ENCODE data around the gene PTPN1. TPM values are rescaled to one million over a fixed set of nuclear protein-coding genes. Genes with fewer than 3 reads are reported as not detected.
"Not testable (repeated sequence)": the region's sequence is repeated elsewhere in the genome, so short reads cannot be mapped to it uniquely, and the experiment has no call there.

PTPN1 gene
- polyA plus RNA-seq, 2 donors = 17.7 to 18.0 TPM

DNA sequence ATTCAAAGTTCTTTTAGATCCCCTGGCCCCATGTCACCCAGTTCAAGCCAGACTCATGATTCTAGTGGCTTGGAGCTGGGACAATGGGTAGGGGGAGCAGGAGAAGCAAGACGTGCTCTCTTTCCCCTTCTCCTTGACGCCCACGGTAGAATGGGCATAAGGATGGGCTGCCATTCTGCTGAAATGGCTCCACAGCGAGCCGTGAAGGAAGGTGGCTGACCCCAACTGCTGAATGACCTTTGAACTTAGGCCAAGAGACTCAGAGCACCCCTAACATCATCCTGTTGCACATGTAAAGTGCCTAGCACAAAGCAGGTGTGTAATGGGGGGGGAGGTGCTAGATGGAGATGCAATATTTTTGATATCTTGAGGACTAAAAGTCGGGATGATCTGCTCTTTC is 15.8 kb upstream of the PTPN1 start:
- Histone ChIP-seq H3K4me3 (ENCODE audit: low read depth in 1 of 2, low read length in 2 of 2) (no peak overlapping the region), H3K27me3 (ENCODE audit: control insufficient read depth in 1 of 2, insufficient read depth in 2 of 2, low read length in 2 of 2) (no peaks in the 10 kb centered on the region), H3K27ac (ENCODE audit: low read depth in 2 of 2, low read length in 1 of 2) (no peak overlapping the region), H3K4me1 (ENCODE audit: control insufficient read depth in 2 of 2, insufficient read depth in 2 of 2, low read length in 1 of 2) (peaks cover 0 to 2% of the 10 kb centered on the region in 2 donors), H3K36me3 (ENCODE audit: control insufficient read depth in 2 of 2, insufficient read depth in 2 of 2, low read length in 1 of 2) (no peaks in the 10 kb centered on the region), H3K9me3 (ENCODE audit: control insufficient read depth in 2 of 2, insufficient read depth in 1 of 2, low read depth in 1 of 2, low read length in 1 of 2) (no peaks in the 10 kb centered on the region)
- WGBS, 2 donors = 84 to 91% methylated on average over 6 of the region's 6 CpGs

DNA sequence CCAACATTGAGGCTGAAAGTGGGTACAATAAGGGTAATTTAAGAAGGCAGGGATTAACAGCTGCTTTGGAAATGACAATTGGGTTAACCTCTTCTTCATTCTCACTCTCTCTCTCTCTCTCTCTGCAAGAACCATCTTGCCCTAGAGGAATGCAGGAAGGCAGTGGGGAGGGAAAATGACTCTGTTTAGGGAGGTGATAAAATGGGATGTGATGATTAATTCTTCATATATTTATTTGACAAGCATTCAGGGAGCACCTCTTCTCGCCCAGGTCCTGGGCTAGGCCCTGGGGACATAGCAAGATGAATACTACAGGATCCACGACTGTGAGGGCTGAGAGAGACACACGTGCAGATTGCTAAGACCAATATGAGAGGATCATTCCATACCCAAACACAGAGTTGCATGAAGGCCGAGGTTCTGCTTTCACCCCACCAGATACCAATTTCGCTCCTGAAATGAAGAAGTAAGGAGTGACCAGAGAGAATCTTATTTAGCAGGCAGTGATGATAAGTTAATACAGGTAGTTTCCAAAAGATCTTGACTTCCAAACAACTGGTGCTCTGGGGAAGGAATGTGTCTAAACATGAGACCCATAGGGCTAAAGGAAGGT is 13.3 kb upstream of the PTPN1 start:
- Histone ChIP-seq H3K27me3 (ENCODE audit: control insufficient read depth in 1 of 2, insufficient read depth in 2 of 2, low read length in 2 of 2) (no peaks in the 10 kb centered on the region), H3K4me3 (ENCODE audit: low read depth in 1 of 2, low read length in 2 of 2) (no peak overlapping the region), H3K36me3 (ENCODE audit: control insufficient read depth in 2 of 2, insufficient read depth in 2 of 2, low read length in 1 of 2) (no peaks in the 10 kb centered on the region), H3K27ac (ENCODE audit: low read depth in 2 of 2, low read length in 1 of 2) (peak overlapping the region; percentile 57 to 69), H3K9me3 (ENCODE audit: control insufficient read depth in 2 of 2, insufficient read depth in 1 of 2, low read depth in 1 of 2, low read length in 1 of 2) (no peaks in the 10 kb centered on the region), H3K4me1 (ENCODE audit: control insufficient read depth in 2 of 2, insufficient read depth in 2 of 2, low read length in 1 of 2) (no peaks in the 10 kb centered on the region)
- WGBS, 2 donors = 39 to 53% methylated on average over 5 of the region's 5 CpGs

DNA sequence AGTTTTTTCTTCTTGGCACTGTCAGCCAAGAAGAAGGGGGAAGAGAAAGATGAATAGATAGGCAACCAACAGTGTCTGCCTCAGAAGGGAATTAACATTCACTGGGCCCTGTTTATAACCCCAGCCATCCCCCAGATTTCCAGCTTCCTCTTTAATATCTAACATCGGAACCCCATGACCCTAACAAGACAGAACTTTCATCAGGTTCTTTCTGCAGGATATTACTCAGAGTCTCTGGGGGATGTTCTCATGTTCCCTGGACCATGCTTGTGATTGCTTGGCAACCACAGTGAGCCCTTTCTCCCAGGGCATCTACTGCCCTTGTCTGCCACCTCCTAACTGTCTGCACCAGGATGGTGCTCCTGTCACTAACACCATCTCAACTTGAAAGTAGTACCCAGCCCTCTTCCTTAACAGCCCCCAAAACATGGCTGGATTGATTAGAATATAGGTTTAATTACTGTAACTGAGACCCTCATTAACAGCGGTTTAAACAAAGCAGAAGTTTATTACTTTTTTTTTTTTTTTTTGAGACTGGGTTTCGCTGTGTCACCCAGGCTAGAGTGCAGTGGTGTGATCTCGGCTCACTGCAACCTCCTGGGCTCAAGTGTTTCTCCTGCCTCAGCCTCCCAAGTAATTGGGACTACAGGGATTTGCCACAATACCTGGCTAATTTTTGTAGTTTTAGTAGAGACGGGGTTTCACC is 12.0 kb upstream of the PTPN1 start:
- Histone ChIP-seq H3K27me3 (ENCODE audit: control insufficient read depth in 1 of 2, insufficient read depth in 2 of 2, low read length in 2 of 2) (no peaks in the 10 kb centered on the region), H3K4me1 (ENCODE audit: control insufficient read depth in 2 of 2, insufficient read depth in 2 of 2, low read length in 1 of 2) (peaks cover 0 to 1% of the 10 kb centered on the region in 2 donors), H3K36me3 (ENCODE audit: control insufficient read depth in 2 of 2, insufficient read depth in 2 of 2, low read length in 1 of 2) (no peaks in the 10 kb centered on the region), H3K4me3 (ENCODE audit: low read depth in 1 of 2, low read length in 2 of 2) (no peak overlapping the region), H3K27ac (ENCODE audit: low read depth in 2 of 2, low read length in 1 of 2) (no peak overlapping the region), H3K9me3 (ENCODE audit: control insufficient read depth in 2 of 2, insufficient read depth in 1 of 2, low read depth in 1 of 2, low read length in 1 of 2) (no peaks in the 10 kb centered on the region)
- 88 to 92% methylated on average over 5 of the region's 5 CpGs for WGBS, 2 donors

DNA sequence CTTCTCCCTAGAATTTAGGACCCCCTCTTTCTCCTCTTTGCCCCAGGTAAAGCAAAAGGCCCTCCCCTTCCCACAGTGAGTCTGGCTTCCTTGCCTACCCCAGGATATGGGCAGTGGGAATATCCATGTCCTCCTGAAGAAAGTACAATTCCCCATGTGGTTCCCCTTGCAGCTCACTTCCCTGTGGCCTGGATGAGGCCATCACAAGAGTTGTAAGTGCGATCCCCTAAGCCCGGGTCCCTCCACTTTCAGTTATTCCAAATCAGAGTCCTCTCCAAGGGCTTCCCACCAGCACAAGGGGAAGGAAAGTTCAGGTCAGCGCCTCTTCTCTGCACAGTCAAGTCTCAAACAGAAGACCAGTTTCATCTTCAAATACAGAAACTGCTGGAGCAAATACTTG is 10.2 kb upstream of the PTPN1 start:
- peaks cover 0 to 2% of the 10 kb centered on the region in 2 donors for H3K4me1 ChIP-seq (ENCODE audit: control insufficient read depth in 2 of 2, insufficient read depth in 2 of 2, low read length in 1 of 2)
- H3K9me3 ChIP-seq (ENCODE audit: control insufficient read depth in 2 of 2, insufficient read depth in 1 of 2, low read depth in 1 of 2, low read length in 1 of 2) = no peaks in the 10 kb centered on the region
- 94 to 95% methylated on average over 3 of the region's 3 CpGs for WGBS, 2 donors
- H3K36me3 ChIP-seq (ENCODE audit: control insufficient read depth in 2 of 2, insufficient read depth in 2 of 2, low read length in 1 of 2) = no peaks in the 10 kb centered on the region
- no peak overlapping the region for H3K4me3 ChIP-seq (ENCODE audit: low read depth in 1 of 2, low read length in 2 of 2)
- H3K27me3 ChIP-seq (ENCODE audit: control insufficient read depth in 1 of 2, insufficient read depth in 2 of 2, low read length in 2 of 2) = no peaks in the 10 kb centered on the region
- H3K27ac ChIP-seq (ENCODE audit: low read depth in 2 of 2, low read length in 1 of 2) = no peak overlapping the region

DNA sequence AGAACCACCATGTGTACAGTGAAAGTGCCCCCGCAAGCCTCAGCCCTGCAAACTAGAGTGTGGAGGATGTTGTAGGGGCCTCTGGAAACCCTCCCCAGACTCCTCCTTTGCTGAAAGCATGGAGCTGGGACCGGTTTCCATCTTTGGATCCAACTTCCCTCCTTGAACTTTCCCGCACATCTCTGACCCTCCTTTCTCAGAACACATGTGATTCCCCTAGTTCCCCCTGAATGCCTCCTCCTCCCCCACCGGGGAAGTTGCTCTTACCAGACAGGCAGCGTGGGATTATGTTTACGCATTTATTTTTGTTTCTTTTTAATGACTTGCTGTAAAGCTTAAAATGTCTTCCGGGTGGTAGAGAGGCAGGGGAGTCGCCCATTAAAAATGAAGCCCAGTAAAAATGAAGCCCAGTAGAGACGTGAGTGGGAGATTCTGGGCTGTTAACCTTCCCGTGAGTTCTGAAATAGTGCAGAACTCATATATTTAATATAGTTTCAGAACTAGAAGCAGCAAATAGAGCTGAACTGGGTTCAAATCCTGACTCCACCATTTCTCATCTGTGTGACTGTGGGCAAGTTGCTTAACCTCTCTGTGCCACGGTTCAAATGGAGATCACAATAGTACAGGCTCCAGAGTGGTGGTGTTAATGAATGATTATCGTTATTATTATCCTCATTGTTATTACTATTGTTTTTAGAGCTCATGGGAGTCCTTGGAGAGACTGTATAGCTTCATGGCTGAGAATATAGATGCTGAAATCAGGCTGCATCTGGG is 8.0 kb upstream of the PTPN1 start:
- Histone ChIP-seq H3K9me3 (ENCODE audit: control insufficient read depth in 2 of 2, insufficient read depth in 1 of 2, low read depth in 1 of 2, low read length in 1 of 2) (no peaks in the 10 kb centered on the region), H3K27ac (ENCODE audit: low read depth in 2 of 2, low read length in 1 of 2) (no peak overlapping the region), H3K27me3 (ENCODE audit: control insufficient read depth in 1 of 2, insufficient read depth in 2 of 2, low read length in 2 of 2) (no peaks in the 10 kb centered on the region), H3K4me1 (ENCODE audit: control insufficient read depth in 2 of 2, insufficient read depth in 2 of 2, low read length in 1 of 2) (peaks cover 0 to 2% of the 10 kb centered on the region in 2 donors), H3K36me3 (ENCODE audit: control insufficient read depth in 2 of 2, insufficient read depth in 2 of 2, low read length in 1 of 2) (no peaks in the 10 kb centered on the region), H3K4me3 (ENCODE audit: low read depth in 1 of 2, low read length in 2 of 2) (no peak overlapping the region)
- WGBS, 2 donors = 81 to 82% methylated on average over 12 of the region's 12 CpGs

DNA sequence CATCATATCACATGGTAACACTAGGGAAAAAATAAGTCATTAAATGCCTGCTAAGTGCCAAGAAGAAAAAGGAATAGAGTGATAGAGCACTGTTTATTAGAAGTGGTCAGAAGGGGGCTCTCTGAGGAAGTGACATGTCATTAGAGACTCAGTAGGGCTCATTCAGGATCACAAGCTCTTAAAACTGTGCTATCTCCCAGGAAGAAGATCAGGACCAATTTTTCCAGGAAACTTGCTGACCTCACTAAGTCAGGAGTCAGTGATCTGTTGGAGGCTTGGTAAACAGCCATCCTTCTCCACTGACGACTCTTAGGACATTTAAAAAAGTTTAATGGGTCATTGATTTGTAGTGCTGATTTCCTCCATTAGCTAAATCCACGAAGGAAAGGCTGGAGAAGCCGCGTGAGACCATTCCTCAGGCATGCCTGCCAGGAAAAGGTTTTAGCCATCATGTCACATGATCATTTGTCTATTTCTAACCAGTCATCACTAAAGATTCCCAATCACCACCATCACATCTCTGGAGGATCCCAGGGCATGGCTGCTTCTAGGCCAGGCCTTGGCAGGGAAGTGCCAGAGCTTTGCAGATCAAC is 5.9 kb upstream of the PTPN1 start:
- H3K27ac ChIP-seq (ENCODE audit: low read depth in 2 of 2, low read length in 1 of 2) = peak overlapping the region; percentile 27 to 28

DNA sequence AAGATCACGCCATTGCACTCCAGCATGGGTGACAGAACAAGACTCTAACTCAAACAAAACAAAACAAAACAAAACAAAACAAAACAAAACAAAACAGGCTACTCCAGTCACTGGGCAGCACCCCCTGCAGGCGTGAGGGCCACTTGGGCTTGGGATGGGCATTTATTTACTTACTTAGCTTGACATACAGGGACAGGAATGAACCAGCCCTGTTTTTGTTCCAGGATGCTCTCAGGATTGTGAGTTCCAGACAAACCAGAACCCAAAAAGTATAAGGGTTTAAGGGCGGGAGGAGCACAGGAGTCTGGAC is 4.0 kb upstream of the PTPN1 start:
- Histone ChIP-seq H3K9me3 (ENCODE audit: control insufficient read depth in 2 of 2, insufficient read depth in 1 of 2, low read depth in 1 of 2, low read length in 1 of 2) (no peaks in the 10 kb centered on the region), H3K36me3 (ENCODE audit: control insufficient read depth in 2 of 2, insufficient read depth in 2 of 2, low read length in 1 of 2) (no peaks in the 10 kb centered on the region), H3K27me3 (ENCODE audit: control insufficient read depth in 1 of 2, insufficient read depth in 2 of 2, low read length in 2 of 2) (no peaks in the 10 kb centered on the region), H3K4me1 (ENCODE audit: control insufficient read depth in 2 of 2, insufficient read depth in 2 of 2, low read length in 1 of 2) (peaks cover 2 to 6% of the 10 kb centered on the region in 2 donors), H3K4me3 (ENCODE audit: low read depth in 1 of 2, low read length in 2 of 2) (no peak overlapping the region), H3K27ac (ENCODE audit: low read depth in 2 of 2, low read length in 1 of 2) (no peak overlapping the region)
- 78 to 82% methylated on average over 3 of the region's 3 CpGs for WGBS, 2 donors

More for the DNA sequence above, 5.9 kb upstream of the PTPN1 start:
- H3K36me3 ChIP-seq (ENCODE audit: control insufficient read depth in 2 of 2, insufficient read depth in 2 of 2, low read length in 1 of 2) = no peaks in the 10 kb centered on the region
- no peaks in the 10 kb centered on the region for H3K27me3 ChIP-seq (ENCODE audit: control insufficient read depth in 1 of 2, insufficient read depth in 2 of 2, low read length in 2 of 2)
- H3K4me3 ChIP-seq (ENCODE audit: low read depth in 1 of 2, low read length in 2 of 2) = no peak overlapping the region
- H3K9me3 ChIP-seq (ENCODE audit: control insufficient read depth in 2 of 2, insufficient read depth in 1 of 2, low read depth in 1 of 2, low read length in 1 of 2) = no peaks in the 10 kb centered on the region
- peaks cover 1 to 2% of the 10 kb centered on the region in 2 donors for H3K4me1 ChIP-seq (ENCODE audit: control insufficient read depth in 2 of 2, insufficient read depth in 2 of 2, low read length in 1 of 2)
- 70% methylated on average over 4 of the region's 4 CpGs for WGBS, 2 donors

DNA sequence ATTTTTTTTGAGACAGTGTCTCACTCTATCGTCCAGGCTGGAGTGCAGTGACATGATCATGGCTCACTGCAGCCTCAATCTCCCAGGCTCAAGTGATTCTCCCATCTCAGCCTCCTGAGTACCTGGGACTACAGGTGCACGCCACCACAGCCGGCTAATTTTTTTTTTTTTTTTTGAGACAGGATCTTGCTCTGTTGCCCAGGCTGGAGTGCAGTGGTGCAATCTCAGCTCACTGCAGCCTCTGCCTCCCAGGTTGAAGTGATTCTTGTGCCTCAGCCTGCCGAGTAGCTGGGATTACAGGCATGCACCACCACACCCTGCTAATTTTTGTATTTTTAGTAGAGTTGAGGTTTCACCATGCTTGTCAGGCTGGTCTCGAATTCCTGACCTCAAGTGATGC is 2.4 kb upstream of the PTPN1 start:
- H3K27me3 ChIP-seq (ENCODE audit: control insufficient read depth in 1 of 2, insufficient read depth in 2 of 2, low read length in 2 of 2); H3K4me3 ChIP-seq (ENCODE audit: low read depth in 1 of 2, low read length in 2 of 2); H3K4me1 ChIP-seq (ENCODE audit: control insufficient read depth in 2 of 2, insufficient read depth in 2 of 2, low read length in 1 of 2); H3K36me3 ChIP-seq (ENCODE audit: control insufficient read depth in 2 of 2, insufficient read depth in 2 of 2, low read length in 1 of 2); H3K9me3 ChIP-seq (ENCODE audit: control insufficient read depth in 2 of 2, insufficient read depth in 1 of 2, low read depth in 1 of 2, low read length in 1 of 2); H3K27ac ChIP-seq (ENCODE audit: low read depth in 2 of 2, low read length in 1 of 2): not testable (repeated sequence)
- whole genome bisulfite sequencing, 2 donors = 94 to 95% methylated on average over 5 of the region's 5 CpGs

DNA sequence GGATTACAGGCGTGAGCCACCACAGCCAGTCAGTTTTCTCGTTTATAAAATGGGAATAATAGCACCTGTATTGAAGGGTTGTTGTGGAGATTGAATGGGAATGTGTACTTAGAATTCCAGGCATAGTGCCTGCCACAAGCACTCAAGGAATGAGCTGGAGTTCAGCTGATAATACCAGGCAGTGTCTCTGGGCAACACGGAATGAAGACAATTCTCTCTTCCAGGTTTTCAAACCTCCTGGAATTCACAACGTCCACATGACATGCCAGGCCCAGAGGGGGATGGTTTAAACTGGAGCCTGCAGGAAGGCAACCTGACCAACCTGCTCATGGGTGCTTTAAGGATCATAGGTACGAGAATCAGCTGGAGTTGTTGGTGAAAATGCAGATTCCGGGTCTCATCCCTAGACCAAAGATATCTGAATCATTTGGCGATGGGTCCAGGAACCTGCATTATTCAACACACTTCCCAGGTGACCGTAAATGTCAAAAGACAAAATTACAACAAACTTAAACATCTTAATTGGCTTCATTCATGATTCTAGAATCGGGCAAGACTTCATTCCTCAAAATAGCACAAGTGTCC is 1.9 kb upstream of the PTPN1 start:
- peaks cover under 1 to 6% of the 10 kb centered on the region in 2 donors for H3K4me1 ChIP-seq (ENCODE audit: control insufficient read depth in 2 of 2, insufficient read depth in 2 of 2, low read length in 1 of 2)
- 74 to 81% methylated on average over 9 of the region's 9 CpGs for WGBS, 2 donors
- no peaks in the 10 kb centered on the region for H3K36me3 ChIP-seq (ENCODE audit: control insufficient read depth in 2 of 2, insufficient read depth in 2 of 2, low read length in 1 of 2)

More for the DNA sequence above, 1.9 kb upstream of the PTPN1 start:
- no peaks in the 10 kb centered on the region for H3K27me3 ChIP-seq (ENCODE audit: control insufficient read depth in 1 of 2, insufficient read depth in 2 of 2, low read length in 2 of 2)
- no peaks in the 10 kb centered on the region for H3K9me3 ChIP-seq (ENCODE audit: control insufficient read depth in 2 of 2, insufficient read depth in 1 of 2, low read depth in 1 of 2, low read length in 1 of 2)
- no peak overlapping the region for H3K4me3 ChIP-seq (ENCODE audit: low read depth in 1 of 2, low read length in 2 of 2)
- H3K27ac ChIP-seq (ENCODE audit: low read depth in 2 of 2, low read length in 1 of 2) = no peak overlapping the region
